RWPE1 (cell line): ENCODE results near the gene MIB1.
A peak's percentile ranks its signal among the peaks of the same experiment; 100 is the strongest.
"Not testable (repeated sequence)": the region's sequence is repeated elsewhere in the genome, so short reads cannot be mapped to it uniquely, and the experiment has no call there.

Experiments
- CTCF ChIA-PET: fragments of 350-600 bp; sonication (Branson Sonifier 250); formaldehyde crosslinking; extraction: SDS; loops from one replicate; lab custom pipeline; 2021; lab: Yijun Ruan, JAX
- POLR2A ChIA-PET: fragments of 400-600 bp; formaldehyde crosslinking; extraction: SDS; loops from one replicate; lab custom pipeline; 2020; ENCODE audit warnings: antibody characterized with exemption; ENCODE audit not compliant: low non-redundant PET; lab: Yijun Ruan, JAX
- DNase-seq: peaks from one replicate; pipeline ENCODE4 v3.0.0; 2012; ENCODE audit warnings: low spot score
- H3K27ac ChIP-seq: fragments of 450-650 bp; 2 replicates; pipeline ENCODE4 v1.5.1; 2017
- TF ChIP-seq, protein P1 (sequence below): fragments of 450-650 bp; conservative IDR thresholded peaks from 2 replicates; pipeline ENCODE4 v1.5.1; 2017; ENCODE audit warnings: low read depth, mild to moderate bottlenecking

Gene MIB1

DNA sequence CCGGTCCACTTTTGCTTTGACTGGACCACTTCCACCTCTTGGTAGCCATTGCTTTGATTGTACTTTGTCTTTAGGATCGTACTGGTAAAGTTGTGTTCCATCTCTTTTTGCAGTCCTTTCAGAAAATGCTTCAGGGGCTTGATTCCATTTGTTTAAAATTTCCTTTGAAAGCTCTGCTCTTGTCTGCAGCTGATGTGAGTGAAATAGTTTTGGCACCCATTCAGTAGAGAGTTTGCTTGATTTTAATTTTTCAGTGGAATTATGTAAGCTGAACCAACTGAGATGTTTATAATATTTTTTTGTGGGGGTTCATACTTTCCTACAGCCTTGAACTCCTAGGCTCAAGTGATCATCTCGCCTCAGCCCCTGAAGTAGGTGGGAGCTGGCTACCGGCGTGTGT is 7.6 kb upstream of the MIB1 start:
- no peak overlapping the region for H3K27ac ChIP-seq
- ChIA-PET CTCF (no interaction called here), POLR2A (no interaction called here)
- no peak for DNase-seq
- TF ChIP-seq, protein P1, sequence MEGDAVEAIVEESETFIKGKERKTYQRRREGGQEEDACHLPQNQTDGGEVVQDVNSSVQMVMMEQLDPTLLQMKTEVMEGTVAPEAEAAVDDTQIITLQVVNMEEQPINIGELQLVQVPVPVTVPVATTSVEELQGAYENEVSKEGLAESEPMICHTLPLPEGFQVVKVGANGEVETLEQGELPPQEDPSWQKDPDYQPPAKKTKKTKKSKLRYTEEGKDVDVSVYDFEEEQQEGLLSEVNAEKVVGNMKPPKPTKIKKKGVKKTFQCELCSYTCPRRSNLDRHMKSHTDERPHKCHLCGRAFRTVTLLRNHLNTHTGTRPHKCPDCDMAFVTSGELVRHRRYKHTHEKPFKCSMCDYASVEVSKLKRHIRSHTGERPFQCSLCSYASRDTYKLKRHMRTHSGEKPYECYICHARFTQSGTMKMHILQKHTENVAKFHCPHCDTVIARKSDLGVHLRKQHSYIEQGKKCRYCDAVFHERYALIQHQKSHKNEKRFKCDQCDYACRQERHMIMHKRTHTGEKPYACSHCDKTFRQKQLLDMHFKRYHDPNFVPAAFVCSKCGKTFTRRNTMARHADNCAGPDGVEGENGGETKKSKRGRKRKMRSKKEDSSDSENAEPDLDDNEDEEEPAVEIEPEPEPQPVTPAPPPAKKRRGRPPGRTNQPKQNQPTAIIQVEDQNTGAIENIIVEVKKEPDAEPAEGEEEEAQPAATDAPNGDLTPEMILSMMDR, result no peak

DNA sequence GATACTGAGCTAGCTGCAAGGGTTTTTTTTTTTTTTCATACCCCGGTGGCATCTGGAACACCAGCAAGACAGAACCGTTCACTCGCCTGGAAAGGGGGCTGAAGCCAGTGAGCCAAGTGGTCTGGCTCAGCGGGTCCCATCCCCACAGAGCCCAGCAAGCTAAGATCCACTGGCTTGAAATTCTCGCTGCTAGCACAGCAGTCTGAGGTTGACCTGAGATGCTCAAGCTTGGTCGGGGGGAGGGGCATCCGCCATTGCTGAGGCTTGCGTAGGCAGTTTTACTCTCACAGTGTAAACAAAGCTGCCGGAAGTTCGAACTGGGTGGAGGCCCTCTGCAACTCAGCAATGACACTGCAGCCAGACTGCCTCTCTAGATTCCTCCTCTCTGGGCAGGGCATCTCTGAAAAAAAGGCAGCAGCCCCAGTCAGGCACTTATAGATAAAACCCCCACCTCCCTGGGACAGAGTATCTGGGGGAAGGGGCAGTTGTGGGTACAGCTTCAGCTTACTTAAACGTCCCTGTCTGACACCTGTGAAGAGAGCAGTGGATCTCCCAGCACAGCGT is 5.1 kb upstream of the MIB1 start:
- POLR2A ChIA-PET, result no interaction called here
- peak overlapping the region; percentile 52 for H3K27ac ChIP-seq
- TF ChIP-seq, protein P1, result no peak
- DNase-seq, result no peak
- CTCF ChIA-PET, result no interaction called here

DNA sequence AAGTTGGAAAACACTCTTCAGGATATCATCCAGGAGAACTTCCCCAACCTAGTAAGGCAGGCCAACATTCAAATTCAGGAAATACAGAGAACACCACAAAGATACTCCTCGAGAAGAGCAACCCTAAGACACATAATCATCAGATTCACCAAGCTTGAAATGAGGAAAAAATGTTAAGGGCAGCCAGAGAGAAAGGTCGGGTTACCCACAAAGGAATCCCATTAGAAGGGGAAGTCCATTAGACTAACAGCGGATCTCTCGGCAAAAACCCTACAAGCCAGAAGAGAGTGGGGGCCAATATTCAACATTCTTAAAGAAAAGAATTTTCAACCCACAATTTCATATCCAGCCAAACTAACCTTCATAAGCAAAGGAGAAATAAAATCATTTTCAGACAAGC is 3.7 kb upstream of the MIB1 start:
- DNase-seq, H3K27ac ChIP-seq, POLR2A ChIA-PET, CTCF ChIA-PET: not testable (repeated sequence)

DNA sequence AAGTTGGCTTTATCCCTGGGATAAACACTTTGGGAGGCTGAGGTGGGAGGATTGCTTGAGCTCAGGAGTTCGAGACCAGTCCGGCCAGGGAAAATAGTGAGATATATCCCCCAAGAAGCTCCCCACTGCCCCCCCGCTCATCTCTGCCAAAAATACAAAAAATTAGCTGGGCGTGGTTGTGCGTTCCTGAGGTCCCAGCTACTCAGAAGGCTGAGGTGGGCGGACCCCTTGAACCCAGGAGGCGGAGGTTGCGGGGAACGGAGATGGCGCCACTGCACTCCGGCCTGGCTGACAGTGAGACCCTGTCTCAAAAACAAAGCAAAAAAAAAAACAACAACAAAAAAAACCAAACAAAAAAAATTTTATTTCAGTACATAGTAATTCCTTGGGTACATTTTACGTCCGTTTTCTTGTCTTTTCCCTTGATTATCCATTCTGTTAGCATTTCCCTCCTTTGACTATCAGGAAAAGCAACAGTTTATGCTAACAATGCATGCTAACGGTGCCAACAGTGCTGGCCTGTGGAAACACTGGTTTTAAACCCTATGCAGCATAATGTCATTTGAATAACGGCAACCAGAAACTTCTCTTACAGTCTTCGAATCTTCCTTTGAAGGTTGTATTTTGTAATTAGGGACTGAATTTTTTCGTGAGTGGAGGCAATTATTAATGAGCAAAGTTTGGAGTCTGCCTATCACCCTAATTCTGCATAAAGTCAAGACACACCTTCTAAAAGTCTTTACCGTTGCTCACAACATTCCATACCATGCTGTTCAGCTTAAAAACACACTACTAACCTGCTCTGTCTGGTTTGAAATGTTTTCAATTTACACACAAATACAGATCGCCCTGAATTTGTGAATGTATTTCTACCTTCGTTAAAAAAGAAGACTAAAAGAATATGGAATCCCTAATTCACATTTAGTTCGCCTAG is 721 bp upstream of the MIB1 start:
- ChIA-PET POLR2A (interaction anchor here (0.6 kb wide), 1 partner anchor 12 kb away, joined by 10 read pairs; no protein-coding TSS in a partner anchor), CTCF (no interaction called here)
- DNase-seq, result peak; percentile 23
- TF ChIP-seq, protein P1, result no peak
- H3K27ac ChIP-seq, result peak overlapping the region; percentile 97

DNA sequence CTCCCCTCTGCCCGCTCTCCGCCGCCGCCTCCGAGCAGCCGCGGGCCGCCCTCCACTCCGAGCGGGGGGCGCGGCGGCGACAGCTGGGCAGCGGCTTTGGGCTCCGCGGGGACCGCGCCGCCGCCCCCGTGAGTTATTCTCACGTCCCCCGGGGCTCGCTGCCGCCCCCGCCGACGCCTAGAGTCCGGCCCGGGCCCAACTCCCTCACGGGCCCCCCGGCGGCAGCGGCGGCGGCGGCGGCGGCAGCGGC is 645 bp downstream of the MIB1 start:
- ChIA-PET CTCF (no interaction called here), POLR2A (no interaction called here)
- DNase-seq, result no peak
- TF ChIP-seq, protein P1, result no peak
- H3K27ac ChIP-seq, result peak overlapping the region; percentile 97

DNA sequence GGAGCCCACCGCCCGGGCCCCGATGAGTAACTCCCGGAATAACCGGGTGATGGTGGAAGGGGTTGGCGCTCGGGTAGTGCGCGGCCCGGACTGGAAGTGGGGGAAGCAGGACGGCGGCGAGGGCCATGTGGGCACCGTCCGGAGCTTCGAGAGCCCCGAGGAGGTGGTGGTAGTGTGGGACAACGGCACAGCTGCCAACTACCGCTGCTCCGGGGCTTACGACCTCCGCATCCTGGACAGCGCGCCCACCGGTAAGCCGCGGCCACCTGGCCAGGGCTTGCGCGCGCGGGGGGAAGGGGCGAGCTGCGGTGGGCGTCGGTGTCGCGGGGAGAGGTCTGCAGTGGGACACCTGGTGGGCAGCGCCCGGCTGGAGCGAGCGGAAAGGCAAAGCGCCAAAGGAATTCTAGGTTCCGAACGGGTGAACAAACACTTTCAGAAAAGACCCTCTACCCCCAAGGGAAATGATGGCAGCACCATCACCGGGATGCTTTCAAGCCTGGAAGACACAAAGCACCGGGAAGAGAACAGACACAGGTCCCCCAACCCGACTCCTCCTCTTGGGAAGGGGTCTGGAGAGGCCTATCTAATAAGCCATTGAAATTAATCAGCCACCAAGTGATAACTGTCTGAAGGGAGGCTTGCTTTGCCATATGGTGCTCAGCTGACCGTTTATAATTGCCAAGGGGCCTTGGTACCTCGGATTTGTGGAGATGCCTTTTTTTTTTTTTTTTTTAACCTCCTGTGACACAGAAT is 1.1 kb downstream of the MIB1 start:
- CTCF ChIA-PET, result interaction anchor here (1.1 kb wide), 1 partner anchor 15 kb away, joined by 4 read pairs; no protein-coding TSS in a partner anchor
- POLR2A ChIA-PET, result interaction anchor here (0.6 kb wide), 1 partner anchor 38 kb away, joined by 6 read pairs; no protein-coding TSS in a partner anchor
- TF ChIP-seq, protein P1, result no peak
- no peak for DNase-seq
- peak overlapping the region; percentile 97 for H3K27ac ChIP-seq
